Epithelial cell of proximal tubule (primary cell): ENCODE measurements around the gene PCTP. TPM values are rescaled to one million over a fixed set of nuclear protein-coding genes. Genes with fewer than 3 reads are reported as not detected.

Experiments
- DNase-seq: peaks from one replicate; pipeline ENCODE4 v3.0.0-alpha.2; 2011; ENCODE audit warnings: low read depth
- H3K4me3 ChIP-seq: 2 replicates; pipeline ENCODE4 v1.5.1; 2011; ENCODE audit warnings: low read depth, mild to moderate bottlenecking, low read length
- CTCF ChIP-seq: conservative IDR thresholded peaks from 2 replicates; pipeline ENCODE4 v1.5.1; 2012; ENCODE audit warnings: low read depth, mild to moderate bottlenecking, low read length
- total RNA-seq: library from RNA; depleted of rRNA; stranded (reverse); fragments of >200 nt; gene quantifications from 2 replicates; pipeline ENCODE4 v1.2.3, GENCODE V29; 2015

PCTP gene
- total RNA-seq, 1 donor from 2014 or later, result 11.4 TPM

DNA sequence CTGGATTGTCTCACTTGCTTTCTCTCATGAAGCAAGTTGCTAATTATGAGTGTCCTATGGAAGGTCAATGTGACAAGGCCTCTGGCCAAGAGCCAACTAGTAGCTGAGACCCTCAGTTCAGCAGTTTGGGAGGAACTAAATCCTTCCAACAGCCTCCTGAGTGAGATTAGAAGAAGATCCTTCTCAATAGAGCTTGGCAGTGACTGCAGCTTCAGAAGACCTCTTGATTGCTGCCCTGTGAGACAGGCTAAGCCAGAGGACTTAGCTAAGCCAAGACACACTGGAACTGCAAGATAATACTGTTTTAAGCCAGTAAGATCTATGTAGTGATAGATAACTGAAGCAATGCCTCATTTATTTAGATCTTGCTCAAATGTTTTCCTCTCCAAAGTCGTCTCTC, 34.3 kb downstream of the PCTP start:
- no peak for TF ChIP-seq CTCF
- no peak overlapping the region for H3K4me3 ChIP-seq
- DNase-seq, result no peak

GRCh38 chr17:55793272-55793671, 42.4 kb downstream of the PCTP start:
- no peak for TF ChIP-seq CTCF
- no peak for DNase-seq
- no peak overlapping the region for H3K4me3 ChIP-seq

DNA sequence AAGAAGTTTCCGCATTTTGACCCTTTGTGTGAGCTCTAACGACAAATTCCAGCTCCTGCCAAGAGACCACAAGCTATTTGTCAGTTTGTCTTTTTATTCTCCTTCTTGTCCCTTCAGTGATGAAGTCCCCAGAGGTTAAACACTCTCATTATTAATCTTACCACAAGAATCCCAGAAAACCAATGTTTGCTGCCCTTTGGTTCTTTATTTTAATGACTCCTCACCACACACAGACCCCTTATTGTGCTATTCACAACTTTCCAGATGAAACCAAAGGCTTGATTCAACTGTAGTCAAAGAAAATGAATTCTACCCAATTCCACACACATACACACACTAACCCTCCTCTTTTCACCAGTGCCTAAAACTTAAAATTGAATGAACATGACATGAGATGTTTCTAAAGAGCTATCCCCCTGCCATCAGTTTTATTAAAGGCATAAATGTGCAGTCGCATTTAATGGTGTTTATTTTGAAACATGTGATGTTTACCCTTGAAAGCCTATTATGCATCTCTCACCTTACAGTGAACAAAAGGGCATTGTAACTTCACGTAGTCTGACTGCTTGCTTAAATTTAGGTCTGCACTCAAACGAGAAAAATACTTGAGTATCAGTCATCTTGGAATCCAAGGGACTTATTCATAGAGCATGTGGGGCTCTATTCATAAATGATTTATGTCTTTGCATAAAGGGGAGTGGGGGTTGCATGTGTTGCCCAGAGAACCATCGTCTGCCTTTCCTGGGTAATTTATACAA, 44.1 kb downstream of the PCTP start:
- DNase-seq, result no peak
- TF ChIP-seq CTCF, result no peak
- H3K4me3 ChIP-seq, result no peak overlapping the region

DNA sequence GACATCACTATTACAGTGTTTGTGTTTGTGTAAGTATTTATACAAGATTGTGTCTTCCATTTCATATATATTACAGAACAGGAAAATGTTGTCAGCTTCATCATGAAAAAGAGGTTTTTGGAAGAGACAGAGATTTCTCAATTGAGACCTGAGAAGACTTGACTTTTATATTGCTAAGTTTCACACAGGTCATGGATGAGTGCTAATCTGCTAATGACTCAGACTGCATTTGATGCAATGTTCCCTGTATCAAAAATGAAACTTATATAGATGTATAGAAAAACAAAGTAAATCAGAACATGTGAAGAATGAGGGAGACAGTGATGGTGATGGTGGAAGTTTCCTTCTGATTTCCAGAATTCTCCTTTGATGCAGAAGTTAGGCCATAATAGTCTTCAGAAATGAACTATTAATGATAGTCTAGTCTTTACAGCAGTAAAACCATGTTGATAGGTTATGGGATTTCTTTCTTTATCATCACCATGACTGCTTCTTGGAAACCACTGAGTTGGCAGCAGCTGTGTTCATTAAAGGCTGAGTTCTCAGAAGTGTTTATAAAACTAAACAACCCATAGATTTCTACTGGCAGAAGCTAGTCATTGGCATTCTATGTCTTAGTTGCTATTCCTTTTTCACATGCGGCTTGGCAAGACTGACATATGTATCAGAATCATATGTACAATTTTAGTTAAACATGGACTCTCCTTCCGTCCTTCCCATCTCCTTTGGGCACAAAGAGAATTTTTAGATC, 56.1 kb downstream of the PCTP start:
- no peak overlapping the region for H3K4me3 ChIP-seq
- no peak for TF ChIP-seq CTCF
- no peak for DNase-seq

GRCh38 chr17:55811536-55811935, 60.7 kb downstream of the PCTP start:
- TF ChIP-seq CTCF, result no peak
- DNase-seq, result no peak
- H3K4me3 ChIP-seq, result no peak overlapping the region

- no peak for TF ChIP-seq CTCF
- DNase-seq, result no peak
- H3K4me3 ChIP-seq, result no peak overlapping the region
Observed at GRCh38 chr17:55812323-55812722, 61.5 kb downstream of the PCTP start.
